Breast epithelium (tissue), 3 donors: ENCODE results near the gene ASB7.

Source experiments
- POLR2A ChIP-seq: fragments of 450-650 bp; IDR thresholded peaks from one replicate; pipeline ENCODE4 v1.6.1; 2016; ENCODE audit warnings: antibody characterized with exemption, mild to moderate bottlenecking, moderate library complexity
- POLR2AphosphoS5 ChIP-seq, 3 donors: sonication (generic); formaldehyde crosslinking; IDR thresholded peaks; one replicate each; pipeline ENCODE4 v1.6.1; 2017; ENCODE audit warnings: antibody characterized with exemption in 3 of 3
- TF ChIP-seq, protein P1 (sequence below), 3 donors: fragments of 450-650 bp; IDR thresholded peaks; one replicate each; pipeline ENCODE4 v1.5.1; 2016 to 2017; ENCODE audit warnings: antibody characterized with exemption in 3 of 3, mild to moderate bottlenecking in 3 of 3, moderate library complexity in 3 of 3

DNA sequence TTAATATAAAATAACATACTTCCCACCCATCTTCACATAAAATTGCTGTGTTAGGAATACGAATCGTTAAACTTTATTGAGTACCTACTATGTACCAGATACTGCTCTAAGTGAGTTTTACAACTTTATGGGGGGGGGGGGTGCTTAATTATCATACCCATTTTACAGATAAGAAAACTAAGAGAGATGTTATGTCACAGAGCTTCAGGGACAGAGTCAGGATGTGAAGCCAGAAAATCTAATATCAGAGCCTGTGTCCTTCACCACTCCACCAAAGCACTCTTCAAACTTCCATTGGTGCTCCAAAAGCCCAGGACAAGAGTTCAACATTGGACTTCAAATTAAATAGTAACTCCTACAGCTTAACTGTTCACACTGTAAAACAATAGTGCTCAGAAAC lies 9.0 kb upstream of the ASB7 start:
- TF ChIP-seq, protein P1, sequence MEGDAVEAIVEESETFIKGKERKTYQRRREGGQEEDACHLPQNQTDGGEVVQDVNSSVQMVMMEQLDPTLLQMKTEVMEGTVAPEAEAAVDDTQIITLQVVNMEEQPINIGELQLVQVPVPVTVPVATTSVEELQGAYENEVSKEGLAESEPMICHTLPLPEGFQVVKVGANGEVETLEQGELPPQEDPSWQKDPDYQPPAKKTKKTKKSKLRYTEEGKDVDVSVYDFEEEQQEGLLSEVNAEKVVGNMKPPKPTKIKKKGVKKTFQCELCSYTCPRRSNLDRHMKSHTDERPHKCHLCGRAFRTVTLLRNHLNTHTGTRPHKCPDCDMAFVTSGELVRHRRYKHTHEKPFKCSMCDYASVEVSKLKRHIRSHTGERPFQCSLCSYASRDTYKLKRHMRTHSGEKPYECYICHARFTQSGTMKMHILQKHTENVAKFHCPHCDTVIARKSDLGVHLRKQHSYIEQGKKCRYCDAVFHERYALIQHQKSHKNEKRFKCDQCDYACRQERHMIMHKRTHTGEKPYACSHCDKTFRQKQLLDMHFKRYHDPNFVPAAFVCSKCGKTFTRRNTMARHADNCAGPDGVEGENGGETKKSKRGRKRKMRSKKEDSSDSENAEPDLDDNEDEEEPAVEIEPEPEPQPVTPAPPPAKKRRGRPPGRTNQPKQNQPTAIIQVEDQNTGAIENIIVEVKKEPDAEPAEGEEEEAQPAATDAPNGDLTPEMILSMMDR (IDR thresholded peaks at IDR 0.05), result no peak
- no peak for TF ChIP-seq POLR2A
- no peak for TF ChIP-seq POLR2AphosphoS5 (IDR thresholded peaks at IDR 0.05)
